ENCODE results near the gene SREK1IP1. TPM values are rescaled to one million over a fixed set of nuclear protein-coding genes. Genes with fewer than 3 reads are reported as not detected.

Gene SREK1IP1
- total and polyA plus RNA-seq, 2 of the 13 experiments (the other 11 are each of a cell fraction or from before 2014, with no cell fraction given) = 3.1 to 16.5 TPM

DNA sequence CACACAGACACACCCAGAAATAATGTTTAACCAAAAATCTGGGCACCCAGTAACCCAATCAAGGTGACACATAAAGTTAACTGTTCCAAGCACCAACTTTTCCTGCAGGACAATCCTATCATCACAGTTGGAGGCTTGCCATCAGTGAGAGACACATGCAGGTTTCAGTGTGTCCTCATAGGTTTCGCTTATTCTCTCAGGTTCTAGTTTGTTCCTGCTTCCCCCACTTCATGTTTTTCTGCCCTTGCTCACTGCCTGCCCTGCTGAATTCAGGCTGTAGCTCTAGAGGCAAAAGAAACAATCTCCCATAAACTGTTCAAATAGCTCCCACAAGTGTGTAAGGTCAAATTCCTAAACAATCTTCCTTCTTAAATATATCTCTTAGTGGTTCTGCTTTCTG, 98.2 kb downstream of the SREK1IP1 start:
- H3K4me1 ChIP-seq (ENCODE audit: insufficient read depth, low read length) = no peaks in the 10 kb centered on the region
- no peak overlapping the region for H2AFZ ChIP-seq (ENCODE audit: low read length)
- 0% methylated on average over 1 of the region's 1 CpG for WGBS (ENCODE audit: low lambda C conversion rate)
- H4K20me1 ChIP-seq (ENCODE audit: insufficient read depth, low read length) = no peaks in the 10 kb centered on the region
- FAIRE-seq (no peak), DNase-seq (ENCODE audit: low spot score) (no peak), ATAC-seq (no peak)
- H3K79me2 ChIP-seq (ENCODE audit: insufficient read depth, low read length) = no peaks in the 10 kb centered on the region
- in situ Hi-C loops (cut with HindIII; ENCODE audit: extremely low pct_ligation_motif_present, low pct_unique_long_range_greater_than_20kb) = no loop called here
- BruUV-seq (replicated peaks) = no TSS peak
- no peak overlapping the region for H3K4me2 ChIP-seq (ENCODE audit: low read depth, low read length)
- POLR2A ChIA-PET = no interaction called here
- H3K9ac ChIP-seq (ENCODE audit: insufficient read depth, low read depth, low read length) = no peak overlapping the region
- intact Hi-C loops (cut with micrococcal nuclease; ENCODE audit: unreplicated experiment) = no loop called here
- H3K27me3 ChIP-seq (ENCODE audit: control insufficient read depth in 1 of 2, insufficient read depth in 2 of 2, low read length in 2 of 2) = 0 out of 5 replicates have a peak, but pooled peaks cover 0 to 4% of the 10 kb centered on the region in 2 experiments
- H3K36me3 ChIP-seq (replicated peaks in 1 of 2; ENCODE audit: control insufficient read depth in 1 of 2, insufficient read depth in 2 of 2, low read length in 2 of 2) = no peaks in the 10 kb centered on the region
- no peak for TF ChIP-seq ZNF510 (CRISPR knock-in tag; IDR thresholded peaks at IDR 0.05; ENCODE audit: low read depth)
- TF ChIP-seq, protein P1, sequence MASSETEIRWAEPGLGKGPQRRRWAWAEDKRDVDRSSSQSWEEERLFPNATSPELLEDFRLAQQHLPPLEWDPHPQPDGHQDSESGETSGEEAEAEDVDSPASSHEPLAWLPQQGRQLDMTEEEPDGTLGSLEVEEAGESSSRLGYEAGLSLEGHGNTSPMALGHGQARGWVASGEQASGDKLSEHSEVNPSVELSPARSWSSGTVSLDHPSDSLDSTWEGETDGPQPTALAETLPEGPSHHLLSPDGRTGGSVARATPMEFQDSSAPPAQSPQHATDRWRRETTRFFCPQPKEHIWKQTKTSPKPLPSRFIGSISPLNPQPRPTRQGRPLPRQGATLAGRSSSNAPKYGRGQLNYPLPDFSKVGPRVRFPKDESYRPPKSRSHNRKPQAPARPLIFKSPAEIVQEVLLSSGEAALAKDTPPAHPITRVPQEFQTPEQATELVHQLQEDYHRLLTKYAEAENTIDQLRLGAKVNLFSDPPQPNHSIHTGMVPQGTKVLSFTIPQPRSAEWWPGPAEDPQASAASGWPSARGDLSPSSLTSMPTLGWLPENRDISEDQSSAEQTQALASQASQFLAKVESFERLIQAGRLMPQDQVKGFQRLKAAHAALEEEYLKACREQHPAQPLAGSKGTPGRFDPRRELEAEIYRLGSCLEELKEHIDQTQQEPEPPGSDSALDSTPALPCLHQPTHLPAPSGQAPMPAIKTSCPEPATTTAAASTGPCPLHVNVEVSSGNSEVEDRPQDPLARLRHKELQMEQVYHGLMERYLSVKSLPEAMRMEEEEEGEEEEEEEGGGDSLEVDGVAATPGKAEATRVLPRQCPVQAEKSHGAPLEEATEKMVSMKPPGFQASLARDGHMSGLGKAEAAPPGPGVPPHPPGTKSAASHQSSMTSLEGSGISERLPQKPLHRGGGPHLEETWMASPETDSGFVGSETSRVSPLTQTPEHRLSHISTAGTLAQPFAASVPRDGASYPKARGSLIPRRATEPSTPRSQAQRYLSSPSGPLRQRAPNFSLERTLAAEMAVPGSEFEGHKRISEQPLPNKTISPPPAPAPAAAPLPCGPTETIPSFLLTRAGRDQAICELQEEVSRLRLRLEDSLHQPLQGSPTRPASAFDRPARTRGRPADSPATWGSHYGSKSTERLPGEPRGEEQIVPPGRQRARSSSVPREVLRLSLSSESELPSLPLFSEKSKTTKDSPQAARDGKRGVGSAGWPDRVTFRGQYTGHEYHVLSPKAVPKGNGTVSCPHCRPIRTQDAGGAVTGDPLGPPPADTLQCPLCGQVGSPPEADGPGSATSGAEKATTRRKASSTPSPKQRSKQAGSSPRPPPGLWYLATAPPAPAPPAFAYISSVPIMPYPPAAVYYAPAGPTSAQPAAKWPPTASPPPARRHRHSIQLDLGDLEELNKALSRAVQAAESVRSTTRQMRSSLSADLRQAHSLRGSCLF (CRISPR knock-in tag; IDR thresholded peaks at IDR 0.05; ENCODE audit: borderline replicate concordance) = no peak
- TF ChIP-seq ZFP82 (CRISPR knock-in tag; IDR thresholded peaks at IDR 0.05; ENCODE audit: borderline replicate concordance) = no peak
- TF ChIP-seq, protein P2, sequence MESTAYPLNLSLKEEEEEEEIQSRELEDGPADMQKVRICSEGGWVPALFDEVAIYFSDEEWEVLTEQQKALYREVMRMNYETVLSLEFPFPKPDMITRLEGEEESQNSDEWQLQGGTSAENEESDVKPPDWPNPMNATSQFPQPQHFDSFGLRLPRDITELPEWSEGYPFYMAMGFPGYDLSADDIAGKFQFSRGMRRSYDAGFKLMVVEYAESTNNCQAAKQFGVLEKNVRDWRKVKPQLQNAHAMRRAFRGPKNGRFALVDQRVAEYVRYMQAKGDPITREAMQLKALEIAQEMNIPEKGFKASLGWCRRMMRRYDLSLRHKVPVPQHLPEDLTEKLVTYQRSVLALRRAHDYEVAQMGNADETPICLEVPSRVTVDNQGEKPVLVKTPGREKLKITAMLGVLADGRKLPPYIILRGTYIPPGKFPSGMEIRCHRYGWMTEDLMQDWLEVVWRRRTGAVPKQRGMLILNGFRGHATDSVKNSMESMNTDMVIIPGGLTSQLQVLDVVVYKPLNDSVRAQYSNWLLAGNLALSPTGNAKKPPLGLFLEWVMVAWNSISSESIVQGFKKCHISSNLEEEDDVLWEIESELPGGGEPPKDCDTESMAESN (CRISPR knock-in tag; conservative IDR thresholded peaks at IDR 0.05) = no peak
- H3K4me3 ChIP-seq (replicated peaks in 1 of 3; ENCODE audit: insufficient read depth in 1 of 3, low read depth in 2 of 3, low read length in 3 of 3) = no peak overlapping the region
- no peak overlapping the region for H3K27ac ChIP-seq (ENCODE audit: extremely low read length, insufficient read depth, low read length)
- CTCF ChIA-PET (ENCODE audit: low intra/inter-chr PET ratio, low total read pairs) = no interaction called here
- no peaks in the 10 kb centered on the region for H3K9me3 ChIP-seq (ENCODE audit: low read length)

Other genes starting within 250 kb of the SREK1IP1 start
- gene SHISAL2B, start 78.2 kb downstream of the SREK1IP1 start, total RNA-seq (2016; rRNA removed; fragmentation: Illumina TruSeq; extraction: Trizol) = not detected in 2 replicates
- not detected in 2 replicates for gene SHISAL2B, start 78.2 kb downstream of the SREK1IP1 start, polyA plus RNA-seq (2011; rRNA removed)
- gene CWC27, start 239 bp upstream of the SREK1IP1 start, total RNA-seq (2016; rRNA removed; fragmentation: Illumina TruSeq; extraction: Trizol) = 25.7 and 38.1 TPM in 2 replicates
- 10.7 and 21.1 TPM in 2 replicates for gene CWC27, start 239 bp upstream of the SREK1IP1 start, polyA plus RNA-seq (2011; rRNA removed)